GM21825 (cell line): ENCODE results near the gene SH3TC1.

Experiments
- ATAC-seq: cut with Tn5 transposase; IDR thresholded peaks from one replicate; pipeline ENCODE4 v1.9.1; 2021; ENCODE audit warnings: mild to moderate bottlenecking, moderate library complexity; ENCODE audit not compliant: unreplicated experiment

SH3TC1 gene

GRCh38 chr4:8240211-8241041 is 41.3 kb downstream of the SH3TC1 start:
- ATAC-seq, result no peak

DNA sequence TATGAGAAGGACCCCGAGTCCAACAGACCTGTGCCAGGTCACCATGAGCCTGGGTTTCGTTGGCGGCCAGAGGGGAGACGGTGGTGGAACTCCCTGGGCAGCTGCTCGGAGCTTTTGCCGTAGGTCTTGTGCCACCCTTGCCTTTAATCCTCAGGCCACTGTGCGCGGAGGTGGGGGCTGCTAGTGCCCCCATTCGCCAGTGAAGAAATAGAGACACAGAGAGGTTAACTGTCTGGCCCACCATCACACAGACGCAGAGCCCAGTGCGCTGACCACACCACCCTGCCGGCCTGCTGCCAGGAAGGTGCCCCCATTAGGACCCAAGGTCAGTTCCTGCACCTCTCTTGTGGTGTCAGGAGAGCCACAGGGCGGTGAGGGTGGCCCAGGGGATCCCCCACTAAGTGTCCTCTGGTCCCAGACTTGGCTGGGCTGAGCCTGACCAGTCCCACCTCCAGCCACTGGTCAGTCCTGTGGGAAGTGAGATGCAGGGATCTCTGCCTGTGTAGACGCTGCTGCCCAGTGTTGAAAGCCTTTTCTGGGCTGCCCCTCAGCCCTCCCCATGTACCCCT is 42.2 kb downstream of the SH3TC1 start:
- no peak for ATAC-seq

DNA sequence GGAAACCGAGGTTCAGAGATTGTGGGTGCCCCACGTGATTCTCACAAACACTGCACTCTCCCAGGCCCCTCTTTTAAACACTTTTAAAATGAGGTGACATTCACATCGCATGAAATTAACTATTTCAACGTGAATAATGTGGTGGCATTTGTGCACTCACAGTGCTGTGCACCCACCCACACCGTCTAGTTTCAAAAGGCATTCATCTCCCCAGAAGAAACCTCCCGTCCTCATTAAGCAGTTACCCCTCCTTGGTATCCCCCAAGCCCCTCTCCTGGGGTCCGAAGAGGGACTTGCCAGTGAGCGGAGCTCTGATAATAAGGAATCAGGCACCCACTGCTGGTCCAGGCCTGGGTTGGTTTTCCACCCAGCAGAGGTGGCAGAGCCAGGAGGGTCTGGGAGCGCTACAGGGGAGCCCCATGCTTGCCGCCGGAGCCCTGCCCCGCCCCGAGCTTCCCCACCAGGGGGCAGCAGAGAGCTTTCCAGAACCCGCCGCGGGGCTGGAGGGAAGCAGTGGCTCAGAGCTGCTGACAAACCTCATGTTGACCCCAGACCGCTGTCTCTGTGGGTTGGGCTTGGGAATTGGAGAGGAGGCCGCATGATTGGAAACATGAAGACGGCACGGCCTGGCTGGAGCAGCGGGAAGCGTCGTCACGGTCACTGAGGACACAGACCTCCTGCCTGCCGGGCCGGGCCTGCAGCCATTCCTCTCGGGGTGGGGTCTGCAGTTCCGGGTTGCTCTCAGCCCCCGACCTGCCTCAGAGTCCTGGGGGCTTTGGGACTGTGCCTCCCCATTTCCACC is 43.0 kb downstream of the SH3TC1 start:
- peak; percentile 77 for ATAC-seq

- no peak for ATAC-seq
Measured at GRCh38 chr4:8242782-8243560, 43.9 kb downstream of the SH3TC1 start.

DNA sequence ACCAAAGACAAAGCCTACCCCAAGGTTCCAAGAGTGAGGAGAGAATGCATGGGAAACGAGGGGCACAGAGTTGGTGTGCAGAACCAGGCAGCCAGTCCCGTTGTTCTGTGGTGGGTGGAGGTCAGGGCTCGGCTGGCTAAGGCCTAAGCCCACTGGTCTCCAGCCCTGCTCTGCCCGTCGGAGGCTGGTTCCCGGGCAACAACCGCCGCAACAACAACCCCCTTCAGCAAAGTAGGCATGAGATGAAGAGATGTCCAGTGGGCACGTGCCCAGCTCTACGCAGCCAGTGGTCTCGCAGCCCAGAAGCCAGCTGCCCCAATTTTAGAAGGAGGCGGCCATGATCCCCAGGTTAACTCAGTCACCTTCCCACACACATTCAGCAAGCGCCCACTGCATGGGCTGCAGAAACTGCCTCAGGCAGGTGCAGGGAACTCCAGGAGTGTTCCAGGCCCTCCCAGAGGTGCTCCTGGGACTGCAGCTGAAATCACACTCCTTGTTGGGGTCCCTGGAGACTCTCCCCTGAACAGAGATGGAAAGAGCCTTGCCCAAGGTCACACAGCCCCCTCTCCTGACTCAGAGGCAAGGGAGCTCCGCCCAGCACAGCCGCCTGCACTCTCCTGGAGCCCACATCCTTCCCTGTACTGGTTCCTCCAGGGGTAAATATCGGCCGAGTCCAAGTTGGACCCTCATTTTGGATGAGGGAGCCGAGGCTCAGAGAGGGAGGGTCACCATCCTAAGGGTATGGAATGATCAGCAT is 45.1 kb downstream of the SH3TC1 start:
- ATAC-seq, result no peak

GRCh38 chr4:8244931-8245460 is 45.9 kb downstream of the SH3TC1 start:
- no peak for ATAC-seq

DNA sequence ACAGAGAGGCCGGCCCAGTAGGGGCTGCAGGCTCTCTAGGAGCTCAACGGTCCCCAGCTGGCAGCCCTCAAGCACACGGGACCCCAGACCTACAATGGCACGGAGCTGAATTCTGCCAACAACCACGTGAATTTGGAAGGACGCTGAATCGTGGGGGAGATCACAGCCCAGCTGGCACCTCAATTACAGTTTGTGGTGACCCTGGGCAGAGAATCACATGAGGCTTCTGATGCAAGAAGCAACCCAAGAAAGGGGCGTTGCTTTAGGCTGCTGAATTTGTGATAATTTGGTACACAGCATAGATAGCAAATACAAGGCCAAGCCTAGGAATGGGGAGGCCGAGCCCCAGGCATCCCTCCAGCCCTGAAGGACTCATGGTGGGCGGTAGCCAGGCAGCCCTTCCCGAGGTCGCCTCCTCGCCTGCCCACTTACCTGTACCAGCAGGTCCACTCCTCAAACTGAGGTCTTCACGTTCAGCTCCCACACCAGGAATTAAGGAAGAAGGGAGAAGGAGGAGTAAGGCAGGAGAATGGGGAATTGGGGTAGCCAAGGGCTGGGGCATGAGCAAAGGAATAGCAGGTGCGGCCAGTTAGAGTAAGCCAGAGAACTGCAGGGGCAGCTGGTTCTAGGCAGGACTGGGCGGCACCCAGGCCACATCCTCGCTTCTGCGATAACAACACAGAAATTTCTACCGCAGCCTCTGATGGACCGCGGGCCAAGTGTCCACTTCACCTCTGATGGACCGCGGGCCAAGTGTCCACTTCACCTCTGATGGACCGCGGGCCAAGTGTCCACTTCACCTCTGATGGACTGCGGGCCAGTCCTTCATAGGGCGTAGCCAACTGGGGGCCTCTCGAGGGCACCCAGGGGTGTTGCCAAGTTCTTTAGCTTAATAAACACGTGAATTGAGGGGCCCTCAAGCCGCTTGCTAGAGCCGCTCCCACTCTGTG is 47.1 kb downstream of the SH3TC1 start:
- ATAC-seq, result no peak

DNA sequence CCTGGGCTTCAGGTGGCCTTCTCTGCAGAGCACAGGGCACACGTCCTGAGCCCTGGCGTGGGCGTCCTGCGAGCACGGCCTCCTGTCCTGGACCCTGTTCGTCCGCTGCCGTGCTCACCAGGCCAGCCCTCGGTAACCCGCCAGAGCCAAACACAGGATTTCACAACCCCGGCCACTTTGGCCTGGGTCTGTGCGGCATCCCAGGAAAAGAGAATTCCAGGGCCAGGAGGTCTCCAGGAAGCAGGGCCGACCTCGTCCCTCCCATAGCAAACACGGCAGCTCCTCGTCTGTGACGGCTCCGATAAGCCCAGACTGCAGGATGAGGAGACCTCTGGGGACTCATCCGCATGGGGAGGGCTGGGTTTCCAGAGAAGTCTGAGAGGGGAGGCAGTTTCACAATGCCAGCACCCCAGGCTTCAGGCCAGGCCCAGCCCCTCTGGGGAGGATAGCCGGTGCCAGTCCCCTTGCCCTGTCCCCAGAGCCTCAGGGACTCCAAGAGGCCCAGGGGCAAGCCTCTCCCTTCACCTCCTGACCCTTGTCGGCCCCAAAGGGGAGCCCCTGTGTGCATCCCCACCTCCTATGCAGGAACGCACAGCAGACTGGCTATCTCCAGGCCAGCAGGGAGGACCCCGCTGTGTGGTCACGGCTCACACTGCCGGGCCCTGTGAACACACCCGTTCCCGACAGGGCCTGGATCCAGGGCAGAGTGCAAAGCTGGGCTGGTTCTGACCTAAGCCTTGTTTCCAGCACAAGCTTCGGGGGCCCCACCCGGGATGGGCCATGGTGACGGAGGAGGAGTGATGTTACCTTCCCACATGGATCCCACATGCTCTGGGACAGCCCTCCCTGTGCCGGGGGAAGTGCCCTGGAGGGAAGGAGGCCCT is 48.2 kb downstream of the SH3TC1 start:
- ATAC-seq, result no peak

GRCh38 chr4:8248091-8248490 is 49.0 kb downstream of the SH3TC1 start:
- ATAC-seq, result no peak

DNA sequence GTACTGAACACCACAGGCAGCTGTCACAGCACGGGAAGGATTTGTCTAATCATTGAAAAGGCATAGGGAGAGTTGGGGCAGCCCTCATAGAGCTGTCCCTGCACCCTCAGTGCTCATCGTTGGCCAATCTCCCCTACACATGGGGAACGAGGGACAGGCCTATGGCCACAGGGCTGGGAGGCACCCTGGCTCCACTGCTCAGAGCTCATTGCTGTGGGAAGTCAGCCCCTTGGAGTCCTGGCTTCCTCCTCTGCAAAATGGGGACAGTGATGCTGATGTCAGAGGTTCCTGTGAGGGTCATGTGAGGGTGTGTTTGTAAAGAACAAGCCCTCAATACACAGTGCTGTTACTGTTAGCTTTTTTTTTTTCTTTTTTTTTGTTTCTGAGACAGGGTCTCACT is 51.1 kb downstream of the SH3TC1 start:
- no peak for ATAC-seq

GRCh38 chr4:8250637-8251036 is 51.5 kb downstream of the SH3TC1 start:
- ATAC-seq, result no peak

GRCh38 chr4:8251110-8251883 is 52.2 kb downstream of the SH3TC1 start:
- no peak for ATAC-seq

GRCh38 chr4:8252301-8253173 is 53.4 kb downstream of the SH3TC1 start:
- no peak for ATAC-seq

GRCh38 chr4:8254076-8254475 is 55.0 kb downstream of the SH3TC1 start:
- ATAC-seq, result no peak

DNA sequence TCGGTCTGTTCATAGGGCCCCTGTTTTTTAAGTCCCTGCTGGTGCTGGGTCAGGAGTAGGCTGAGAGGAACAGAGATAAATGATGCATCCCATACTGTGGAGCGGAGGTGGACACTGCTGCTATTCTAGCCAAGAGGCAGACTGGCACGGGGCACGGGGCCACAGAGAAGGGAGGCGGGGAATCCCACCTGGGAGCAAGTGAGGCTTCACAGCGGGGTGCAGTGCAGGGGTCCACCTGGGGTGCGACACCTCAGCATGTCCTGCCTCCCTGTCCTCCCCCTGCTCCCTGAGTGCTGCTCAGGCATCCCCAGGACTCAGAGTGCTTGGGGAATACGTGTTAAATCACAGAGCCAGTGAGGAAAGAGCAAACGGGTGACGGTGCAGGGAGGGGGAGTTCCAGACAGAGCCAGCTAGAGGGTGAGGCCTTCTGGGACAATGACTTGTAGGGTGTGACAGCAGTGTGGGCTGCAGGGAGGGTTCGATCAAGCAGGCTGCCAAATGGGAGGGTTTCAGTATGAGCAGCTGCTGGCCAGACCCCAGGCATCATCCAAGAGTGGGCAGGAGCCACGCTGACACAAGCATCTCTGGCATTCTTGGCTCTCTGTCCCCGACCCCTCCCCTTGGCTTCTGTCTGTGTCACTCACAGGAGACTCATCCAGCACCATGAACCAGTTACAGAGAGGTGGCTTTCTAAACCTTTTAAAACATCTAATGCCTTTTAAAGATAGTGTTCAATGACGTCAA is 56.8 kb downstream of the SH3TC1 start:
- no peak for ATAC-seq

DNA sequence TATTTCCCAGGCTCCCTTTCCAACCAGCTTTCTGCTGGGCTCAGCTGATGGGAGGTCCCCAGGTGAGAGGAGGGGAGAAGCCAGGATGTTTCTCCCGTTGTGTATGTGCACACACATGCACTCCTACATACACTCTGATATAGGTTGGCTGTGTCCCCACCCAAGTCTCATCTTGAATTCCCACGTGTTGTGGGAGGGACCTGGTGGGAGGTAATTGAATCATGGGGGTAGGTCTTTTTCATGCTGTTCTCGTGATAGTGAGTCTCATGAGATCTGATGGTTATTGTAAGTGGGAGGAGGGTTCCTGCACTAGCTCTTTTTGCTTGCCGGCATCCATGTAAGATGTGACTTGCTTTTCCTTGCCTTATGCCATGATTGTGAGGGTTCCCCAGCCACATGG is 58.8 kb downstream of the SH3TC1 start:
- ATAC-seq, result no peak
